H1 (cell line): Measurements from ENCODE around the gene CPLANE2. TPM values are rescaled to one million over a fixed set of nuclear protein-coding genes. Genes with fewer than 3 reads are reported as not detected.

ENCODE experiments used
- CTCF ChIA-PET: fragments of 300-600 bp; sonication (Branson Sonifier 250); formaldehyde crosslinking; loops from one replicate; lab custom pipeline; 2021; ENCODE audit not compliant: partially characterized antibody; lab: Charles Lee
- POLR2A ChIA-PET: fragments of 300-600 bp; sonication (Branson Sonifier 250); formaldehyde crosslinking; loops from one replicate; lab custom pipeline; 2021; ENCODE audit warnings: inconsistent platforms; ENCODE audit not compliant: partially characterized antibody; lab: Charles Lee
- DNase-seq, 2 experiments: peaks; one replicate each; pipeline versions ENCODE4 v3.0.0 to v3.0.0-alpha.2; 2010 to 2022; ENCODE audit warnings: low spot score in 2 of 2, low read depth in 1 of 2, mixed read lengths in 1 of 2
- FAIRE-seq: peaks from 2 replicates; lab custom pipeline; 2011; peaks lifted over from hg19 to GRCh38; lab: Jason Lieb, UNC
- H2AFZ ChIP-seq: 2 replicates; pipeline ENCODE4 v1.8.1; 2012; ENCODE audit warnings: low read length, inconsistent platforms
- H2AK5ac ChIP-seq: 2 replicates; pipeline ENCODE4 v1.6.1; 2013; ENCODE audit warnings: low read depth, low read length
- H2BK120ac ChIP-seq: replicated peaks from 2 replicates; pipeline ENCODE3; 2013; ENCODE audit warnings: low read depth, low read length, inconsistent platforms
- H2BK12ac ChIP-seq: 2 replicates; pipeline ENCODE4 v1.6.1; 2013; ENCODE audit warnings: low read depth, low read length
- H2BK15ac ChIP-seq: 2 replicates; pipeline ENCODE4 v1.6.1; 2013; ENCODE audit warnings: low read length
- H2BK20ac ChIP-seq: 2 replicates; pipeline ENCODE4 v1.6.1; 2013; ENCODE audit warnings: low read length
- H2BK5ac ChIP-seq: 2 replicates; pipeline ENCODE4 v1.6.1; 2013; ENCODE audit warnings: low read depth, low read length
- H3K14ac ChIP-seq: 2 replicates; pipeline ENCODE4 v1.6.1; 2013; ENCODE audit warnings: inconsistent platforms; ENCODE audit not compliant: insufficient read length
- H3K18ac ChIP-seq: 2 replicates; pipeline ENCODE4 v1.6.1; 2013; ENCODE audit warnings: low read length; ENCODE audit errors: extremely low read depth
- H3K23ac ChIP-seq: 2 replicates; pipeline ENCODE4 v1.6.1; 2013; ENCODE audit warnings: inconsistent platforms; ENCODE audit not compliant: insufficient read length
- H3K23me2 ChIP-seq: 2 replicates; pipeline ENCODE4 v1.6.1; 2013; ENCODE audit warnings: low read depth, low read length
- H3K27ac ChIP-seq: 2 replicates; pipeline ENCODE4 v1.6.1; 2011; ENCODE audit warnings: low read depth, low read length, inconsistent platforms
- H3K27me3 ChIP-seq, 4 experiments: replicated peaks in 1 of 4; 1 replicate in 1 of 4; 2 replicates in 3 of 4; pipeline versions ENCODE4 v1.6.1 to v1.8.1; 2011 to 2013; ENCODE audit warnings: low read length in 3 of 4, mild to moderate bottlenecking in 3 of 4, inconsistent platforms in 2 of 4, mixed read lengths in 2 of 4, moderate library complexity in 1 of 4; ENCODE audit not compliant: control insufficient read depth in 3 of 4, insufficient read depth in 3 of 4; ENCODE audit errors: extremely low read depth in 1 of 4
- H3K36me3 ChIP-seq, 4 experiments: 2 replicates each; pipeline versions ENCODE4 v1.6.1 to v1.8.1; 2011 to 2013; ENCODE audit warnings: mild to moderate bottlenecking in 4 of 4, low read length in 3 of 4, moderate library complexity in 2 of 4, control low read depth in 1 of 4, inconsistent platforms in 1 of 4; ENCODE audit not compliant: insufficient read depth in 4 of 4, control insufficient read depth in 2 of 4
- H3K4ac ChIP-seq: replicated peaks from 2 replicates; pipeline ENCODE3; 2013; ENCODE audit warnings: low read length, low read depth, mixed read lengths, inconsistent platforms; ENCODE audit not compliant: insufficient read length
- H3K4me1 ChIP-seq, 4 experiments: replicated peaks in 1 of 4; 1 replicate in 1 of 4; 2 replicates in 3 of 4; pipeline versions ENCODE4 v1.6.1 to v1.8.1; 2011 to 2013; ENCODE audit warnings: low read length in 3 of 4, inconsistent platforms in 2 of 4, mixed read lengths in 1 of 4; ENCODE audit not compliant: insufficient read depth in 4 of 4, control insufficient read depth in 3 of 4
- H3K4me2 ChIP-seq, 2 experiments: 2 replicates each; pipeline versions ENCODE4 v1.6.1 to v1.8.1; 2011 to 2013; ENCODE audit warnings: low read depth in 2 of 2, low read length in 2 of 2, control low read depth in 1 of 2, inconsistent platforms in 1 of 2, mild to moderate bottlenecking in 1 of 2; ENCODE audit not compliant: insufficient read depth in 1 of 2
- H3K4me3 ChIP-seq, 4 experiments: fragments of 200-600, 300-600 bp in 1 of 4; sonication (generic), shearing (Covaris generic), sonication (Bioruptor Twin) in 1 of 4; 2 replicates each; pipeline versions ENCODE4 v1.5.1 to v1.8.1; 2011 to 2016; ENCODE audit warnings: low read length in 4 of 4, low read depth in 3 of 4, control low read depth in 2 of 4, inconsistent platforms in 2 of 4, mild to moderate bottlenecking in 2 of 4, mixed read lengths in 1 of 4, moderate library complexity in 1 of 4; ENCODE audit not compliant: insufficient read depth in 2 of 4; ENCODE audit errors: extremely low read depth in 1 of 4
- H3K56ac ChIP-seq: replicated peaks from 2 replicates; pipeline ENCODE3; 2013; ENCODE audit warnings: low read depth, mild to moderate bottlenecking, mixed read lengths, low read length, inconsistent platforms; ENCODE audit not compliant: insufficient read length
- H3K79me1 ChIP-seq: 2 replicates; pipeline ENCODE4 v1.6.1; 2013; ENCODE audit warnings: low read depth, low read length, control low read depth
- H3K79me2 ChIP-seq, 2 experiments: 2 replicates each; pipeline versions ENCODE4 v1.6.1 to v1.8.1; 2012 to 2013; ENCODE audit warnings: low read length in 2 of 2, mild to moderate bottlenecking in 2 of 2, inconsistent platforms in 1 of 2; ENCODE audit not compliant: insufficient read depth in 2 of 2, control insufficient read depth in 1 of 2
- H3K9ac ChIP-seq, 4 experiments: replicated peaks in 1 of 4; 1 replicate in 1 of 4; 2 replicates in 3 of 4; pipeline versions ENCODE4 v1.6.1 to v1.8.1; 2011 to 2013; ENCODE audit warnings: low read depth in 3 of 4, low read length in 3 of 4, control low read depth in 2 of 4, mild to moderate bottlenecking in 2 of 4, moderate library complexity in 2 of 4, inconsistent platforms in 1 of 4; ENCODE audit errors: extremely low read depth in 1 of 4
- H3K9me3 ChIP-seq, 2 experiments: 2 replicates each; pipeline versions ENCODE4 v1.6.1 to v1.8.1; 2012 to 2013; ENCODE audit warnings: mild to moderate bottlenecking in 2 of 2, moderate library complexity in 2 of 2, control low read depth in 1 of 2, inconsistent platforms in 1 of 2, low read depth in 1 of 2, low read length in 1 of 2, mixed read lengths in 1 of 2; ENCODE audit not compliant: insufficient read depth in 2 of 2
- H4K20me1 ChIP-seq, 2 experiments: replicated peaks in 1 of 2; 2 replicates each; pipeline versions ENCODE3 to v1.8.1; 2011 to 2013; ENCODE audit warnings: inconsistent platforms in 2 of 2, low read length in 2 of 2, mild to moderate bottlenecking in 1 of 2; ENCODE audit not compliant: insufficient read depth in 2 of 2, control insufficient read depth in 1 of 2
- H4K5ac ChIP-seq: 2 replicates; pipeline ENCODE4 v1.6.1; 2013; ENCODE audit warnings: low read length, low read depth, mixed read lengths, inconsistent platforms; ENCODE audit not compliant: insufficient read length
- H4K8ac ChIP-seq: 2 replicates; pipeline ENCODE4 v1.8.0; 2013; ENCODE audit warnings: mild to moderate bottlenecking, moderate library complexity, low read length, inconsistent platforms; ENCODE audit not compliant: insufficient read depth; ENCODE audit errors: extremely low read depth
- H4K91ac ChIP-seq: replicated peaks from 2 replicates; pipeline ENCODE3; 2013; ENCODE audit warnings: low read length, mixed read lengths, inconsistent platforms; ENCODE audit not compliant: insufficient read length
- POLR2AphosphoS5 ChIP-seq: IDR thresholded peaks from 2 replicates; pipeline ENCODE4 v1.6.1; 2011; ENCODE audit warnings: low read depth, low read length
- POU5F1 ChIP-seq: IDR thresholded peaks from 2 replicates; pipeline ENCODE4 v1.6.1; 2011; ENCODE audit warnings: low read depth, mild to moderate bottlenecking, low read length, moderate library complexity
- SIX5 ChIP-seq: IDR thresholded peaks from 2 replicates; pipeline ENCODE4 v1.6.1; 2011; ENCODE audit warnings: mild to moderate bottlenecking, low read depth, low read length
- YY1 ChIP-seq: IDR thresholded peaks from 2 replicates; pipeline ENCODE4 v1.6.1; 2011; ENCODE audit warnings: low read depth, mild to moderate bottlenecking, low read length
- WGBS, 2 experiments: shearing (Covaris generic) in 1 of 2; methylation state at CpG; one replicate each; pipeline versions ENCODE4 v1.1.6 to v1.1.7; 2013 to 2015; ENCODE audit warnings: low lambda C conversion rate in 2 of 2, mixed read lengths in 2 of 2, inconsistent platforms in 1 of 2, low coverage in 1 of 2, missing lambda C conversion rate in 1 of 2; ENCODE audit not compliant: insufficient replicate concordance in 2 of 2, insufficient coverage in 1 of 2, insufficient read length in 1 of 2; ENCODE audit errors: extremely low coverage in 1 of 2, missing lambda C conversion rate in 1 of 2; 5-methylcytosine and 5-hydroxymethylcytosine counted together
- polyA plus RNA-seq, 7 experiments: library from polyadenylated mRNA; depleted of rRNA in 3 of 7; stranded (reverse) in 5 of 7; unstranded in 2 of 7; fragments of >200 nt in 5 of 7; fragments of 200-250 nt in 2 of 7; gene quantifications; 1 replicate in 5 of 7; 2 replicates in 1 of 7; 4 replicates in 1 of 7; pipeline versions ENCODE4 v1.2.1 to v1.2.3, GENCODE V29; 2011 to 2013; ENCODE audit warnings: missing spikeins in 2 of 7, mixed read lengths in 2 of 7
- total RNA-seq: library from RNA; stranded (reverse); fragmentation: NEBNext Ultra II Directional; extraction: Animal tissue kit (Norgen Biotek cat#: 25700); gene quantifications from 2 replicates; pipeline ENCODE4 v1.2.1, GENCODE V29; 2021

CPLANE2 gene
- total and polyA plus RNA-seq, 2 of the 8 experiments (the other 6 are each of a cell fraction or from before 2014, with no cell fraction given): 2.3 to 2.5 TPM

DNA sequence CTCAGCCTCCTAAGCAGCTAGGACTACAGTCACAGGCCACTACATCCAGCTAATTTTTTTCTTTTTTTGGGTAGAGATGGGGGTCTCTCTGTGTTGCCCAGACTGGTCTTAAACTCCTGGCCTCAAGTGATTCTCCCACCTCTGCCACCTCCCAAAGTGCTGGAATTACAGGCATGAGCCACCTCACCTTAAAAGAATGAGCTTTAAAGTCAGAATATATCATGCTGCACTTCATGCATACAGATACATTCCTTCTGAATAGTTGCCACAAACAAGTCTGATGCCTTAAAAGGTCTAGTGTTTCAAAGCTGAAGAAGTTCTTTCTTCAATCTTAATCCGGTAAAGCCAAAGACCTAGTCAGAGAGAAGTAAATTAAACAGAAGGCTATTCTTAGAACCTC, 23.8 kb upstream of the CPLANE2 start:
- H4K20me1 ChIP-seq: no peaks in the 10 kb centered on the region
- no peaks in the 10 kb centered on the region for H3K23me2 ChIP-seq
- no peak overlapping the region for H3K18ac ChIP-seq
- no peak overlapping the region for H3K4me3 ChIP-seq
- FAIRE-seq (no peak), DNase-seq (no peak)
- CTCF ChIA-PET: interaction anchor here (0.7 to 3.5 kb wide), 6 partner anchors 10 to 182 kb away, joined by 3 to 14 read pairs (median 3); no protein-coding TSS in a partner anchor
- H2BK20ac ChIP-seq: no peak overlapping the region
- 91% methylated on average over 1 of the region's 1 CpG; no CpG with 5 or more reads in 1 of the 2 experiments for WGBS, 2 experiments
- no peaks in the 10 kb centered on the region for H3K9me3 ChIP-seq
- no peak overlapping the region for H3K23ac ChIP-seq
- H2BK5ac ChIP-seq: no peak overlapping the region
- no peak overlapping the region for H3K27ac ChIP-seq
- no peak overlapping the region for H3K14ac ChIP-seq
- H3K79me1 ChIP-seq: no peaks in the 10 kb centered on the region; the same call in 1 of the 2 replicates
- peaks cover 0 to 3% of the 10 kb centered on the region in 2 experiments; a peak in 1 of 4 replicates for H3K79me2 ChIP-seq
- H3K36me3 ChIP-seq: peaks cover 0 to 2% (median under 1%) of the 10 kb centered on the region in 4 experiments; a peak in 2 of 8 replicates
- no peak for TF ChIP-seq POU5F1
- TF ChIP-seq YY1: no peak
- TF ChIP-seq SIX5: no peak
- no peak for TF ChIP-seq POLR2AphosphoS5
- H4K5ac ChIP-seq: no peak overlapping the region
- no peak overlapping the region for H3K4me2 ChIP-seq
- no peak overlapping the region for H2BK120ac ChIP-seq
- H3K56ac ChIP-seq: no peak overlapping the region
- POLR2A ChIA-PET: interaction anchor here (1.0 to 1.6 kb wide), 3 partner anchors 15 to 48 kb away, joined by 3 read pairs; partner anchors contain the start of gene ARHGEF19
- no peaks in the 10 kb centered on the region; a peak in 1 of 7 replicates for H3K4me1 ChIP-seq
- H3K4ac ChIP-seq: no peak overlapping the region
- H4K8ac ChIP-seq: no peak overlapping the region
- no peak overlapping the region for H2AFZ ChIP-seq
- no peak overlapping the region for H2BK15ac ChIP-seq
- no peaks in the 10 kb centered on the region for H3K27me3 ChIP-seq
- H2AK5ac ChIP-seq: no peak overlapping the region; the same call in 1 of the 2 replicates
- no peak overlapping the region for H3K9ac ChIP-seq
- H2BK12ac ChIP-seq: no peak overlapping the region
- no peak overlapping the region for H4K91ac ChIP-seq
